GM19395 (cell line): ENCODE results near the gene BTBD2.
"Not testable (repeated sequence)": the region's sequence is repeated elsewhere in the genome, so short reads cannot be mapped to it uniquely, and the experiment has no call there.

Experiments used
- ATAC-seq: cut with Tn5 transposase; IDR thresholded peaks from one replicate; pipeline ENCODE4 v1.9.1; 2021; ENCODE audit warnings: mild to moderate bottlenecking, moderate library complexity; ENCODE audit not compliant: unreplicated experiment

The BTBD2 gene

DNA sequence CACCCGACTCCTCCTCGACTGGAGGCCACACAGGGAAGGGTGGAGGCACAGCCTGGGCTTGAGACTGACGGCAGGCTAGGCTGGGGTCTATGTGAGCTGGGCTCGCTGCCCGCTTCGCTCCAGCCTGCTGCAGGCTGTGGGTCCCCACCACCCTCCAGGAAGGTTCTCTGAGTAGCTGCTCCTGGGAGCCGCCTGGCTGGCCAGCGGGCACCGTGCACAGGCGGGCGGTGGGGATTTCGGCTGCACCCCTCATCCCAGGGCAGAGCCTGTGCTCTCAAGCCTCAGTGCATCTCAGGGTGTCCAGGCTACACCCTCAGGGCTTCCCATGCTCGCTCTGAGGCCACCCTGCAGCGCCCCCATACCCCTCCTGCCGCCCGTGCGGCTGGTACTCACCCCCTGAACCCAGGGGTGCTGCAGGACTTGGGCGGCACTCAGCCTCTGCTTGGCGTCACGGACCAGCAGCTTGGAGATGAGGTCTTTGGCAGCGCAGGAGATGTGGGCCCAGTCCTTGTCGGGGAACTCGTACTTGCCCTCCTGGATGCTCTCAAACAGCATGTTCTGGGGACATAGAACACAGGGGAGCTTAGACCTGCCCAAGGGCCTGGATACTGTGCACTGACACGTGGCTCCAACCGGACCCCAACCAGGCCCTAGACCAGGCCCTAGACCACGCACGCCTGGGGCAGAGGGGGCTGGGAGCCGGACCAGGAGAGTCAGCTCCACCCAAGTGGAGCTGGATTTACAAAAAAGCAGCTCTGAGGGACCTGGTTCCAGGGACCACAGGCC is 25.3 kb upstream of the BTBD2 start:
- no peak for ATAC-seq

DNA sequence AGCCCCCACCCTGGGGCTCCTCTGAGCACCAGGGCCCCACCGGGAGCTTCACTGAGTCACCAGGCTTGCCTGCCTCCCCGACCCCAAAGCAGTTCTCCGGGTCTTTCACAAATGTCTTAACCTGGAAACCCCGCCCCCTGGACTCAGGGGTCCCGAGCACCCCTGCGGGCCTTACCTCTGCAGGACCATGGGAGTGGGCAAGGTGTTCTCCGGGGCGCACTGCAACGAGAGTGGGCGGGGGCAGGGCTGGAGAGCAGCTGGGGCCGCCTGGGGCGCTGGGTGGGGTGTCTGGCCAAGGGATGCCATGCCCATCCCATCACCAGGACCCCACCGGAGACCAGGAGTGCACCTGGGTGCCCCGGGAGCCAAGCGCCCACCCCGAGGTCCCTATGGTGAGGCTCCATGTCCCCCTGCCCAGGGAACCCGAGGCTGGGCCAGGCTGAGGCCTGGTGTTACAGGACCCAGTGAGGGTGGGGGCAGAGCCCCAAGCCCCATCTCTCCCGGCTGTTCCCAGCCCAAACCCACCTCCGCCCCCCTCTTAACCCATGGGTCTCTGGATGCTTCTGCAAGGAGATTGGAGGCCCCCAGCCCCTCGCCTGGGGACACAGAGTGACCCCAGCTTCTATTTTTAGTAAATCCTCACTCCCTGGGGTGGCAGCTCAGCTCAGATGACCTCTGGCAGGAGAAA is 24.6 kb upstream of the BTBD2 start:
- no peak for ATAC-seq

DNA sequence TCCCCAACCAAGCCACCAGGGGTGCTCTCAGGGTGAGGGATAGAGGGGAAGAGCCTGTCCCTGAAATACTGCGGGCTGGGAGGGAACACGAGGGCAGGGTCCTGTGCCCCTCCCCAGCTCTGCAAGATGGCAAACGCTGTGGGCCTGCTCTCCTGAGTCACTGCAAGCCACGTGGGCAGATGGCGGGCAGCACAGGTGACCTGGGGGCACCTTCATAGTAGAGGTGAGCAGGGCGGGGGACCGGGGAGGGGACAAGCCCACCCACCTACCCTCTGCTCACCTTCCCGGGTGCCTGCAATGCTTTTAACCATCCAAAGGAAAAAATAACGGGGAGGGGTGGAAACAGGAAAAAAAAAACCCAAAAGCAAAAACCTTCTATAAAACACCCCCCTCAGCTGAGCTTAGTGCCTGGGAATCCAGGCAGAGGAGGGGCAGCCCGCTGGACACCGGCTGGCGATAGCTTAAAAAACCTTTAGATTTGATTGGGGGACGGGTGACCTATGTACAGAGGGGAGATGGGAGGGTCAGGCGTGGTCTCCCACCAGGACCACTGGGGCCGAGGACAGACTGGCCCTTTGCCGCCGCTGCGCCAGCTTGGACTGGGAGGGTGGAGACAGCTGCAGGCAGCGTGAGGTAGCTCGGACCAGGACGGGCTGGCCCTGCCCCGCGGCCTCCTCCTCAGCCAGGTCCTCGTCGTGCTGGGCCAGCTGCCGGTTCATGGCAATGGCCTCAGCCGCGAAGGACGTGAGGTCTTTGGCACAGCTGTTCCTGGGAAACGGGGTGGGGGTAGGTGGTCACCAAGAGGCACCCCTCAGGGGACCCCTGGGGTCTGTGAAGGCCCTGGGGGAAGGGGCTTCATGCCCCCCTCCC is 23.8 kb upstream of the BTBD2 start:
- no peak for ATAC-seq

DNA sequence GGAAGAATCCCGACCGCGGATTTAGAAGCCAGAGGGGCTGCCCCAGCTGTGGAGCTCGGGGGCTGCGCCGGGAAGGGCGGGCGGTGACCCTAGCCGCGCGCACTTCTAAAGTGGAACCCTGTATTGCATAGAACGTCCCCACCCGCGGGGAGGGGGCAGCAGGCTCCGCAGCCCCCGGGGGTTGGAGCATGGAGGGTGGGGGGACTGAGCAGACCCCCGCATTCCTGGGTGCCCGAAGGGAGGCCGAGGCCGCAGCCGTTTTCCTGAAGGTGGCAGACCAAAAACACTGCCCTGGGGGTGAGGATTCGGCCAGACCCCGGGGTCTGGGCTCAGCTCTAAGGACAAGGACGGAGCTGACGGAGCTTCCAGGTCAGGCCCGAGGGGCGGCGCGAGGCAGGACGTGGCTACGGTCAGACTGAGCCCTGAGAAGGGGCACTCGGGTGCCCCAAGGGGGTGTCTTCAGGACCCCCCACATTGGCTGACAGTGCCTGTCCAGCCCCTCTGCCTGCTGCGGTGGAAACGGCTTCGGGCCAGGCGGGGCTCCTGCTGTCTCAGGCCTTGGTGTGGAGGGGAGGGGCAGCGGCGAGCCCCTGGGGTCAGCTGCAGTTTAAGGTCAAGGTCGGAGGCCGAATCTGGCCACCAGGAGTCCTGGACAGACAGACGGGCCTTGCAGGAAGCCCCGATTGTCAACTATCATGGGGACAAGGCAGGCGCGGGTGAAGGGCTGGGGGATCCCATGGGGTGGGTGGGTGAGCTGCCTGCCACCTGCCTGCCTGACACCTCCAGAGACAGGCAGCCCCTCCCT is 23.0 kb upstream of the BTBD2 start:
- no peak for ATAC-seq

DNA sequence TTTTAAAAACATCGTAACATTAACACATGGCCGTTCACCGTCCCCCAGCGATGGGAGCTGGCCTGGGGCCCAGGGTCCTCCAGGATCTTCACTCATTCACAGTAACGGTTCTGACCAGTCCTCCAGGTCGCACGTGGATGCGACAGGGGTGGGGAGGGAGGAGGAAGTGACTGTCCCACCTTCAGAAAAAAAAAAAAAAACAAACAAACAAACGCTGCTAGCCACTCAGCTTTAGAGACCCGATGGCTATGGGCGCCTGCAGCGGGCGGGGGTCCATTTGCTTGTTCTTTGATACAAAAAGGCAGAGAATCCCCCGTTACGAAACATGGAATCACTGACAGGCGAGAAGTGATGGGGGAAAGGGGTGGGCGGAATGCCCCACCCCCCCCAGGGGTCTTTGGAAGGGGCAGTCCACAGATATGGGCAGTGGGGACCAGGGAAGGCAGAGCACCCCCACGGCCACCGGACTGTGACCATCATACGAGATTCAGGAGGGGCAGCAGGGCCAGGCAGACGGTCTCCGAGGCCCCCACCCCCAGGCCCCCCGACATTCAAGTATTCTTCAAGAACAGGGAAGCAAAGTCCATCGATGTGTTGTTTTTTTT is 22.2 kb upstream of the BTBD2 start:
- no peak for ATAC-seq

DNA sequence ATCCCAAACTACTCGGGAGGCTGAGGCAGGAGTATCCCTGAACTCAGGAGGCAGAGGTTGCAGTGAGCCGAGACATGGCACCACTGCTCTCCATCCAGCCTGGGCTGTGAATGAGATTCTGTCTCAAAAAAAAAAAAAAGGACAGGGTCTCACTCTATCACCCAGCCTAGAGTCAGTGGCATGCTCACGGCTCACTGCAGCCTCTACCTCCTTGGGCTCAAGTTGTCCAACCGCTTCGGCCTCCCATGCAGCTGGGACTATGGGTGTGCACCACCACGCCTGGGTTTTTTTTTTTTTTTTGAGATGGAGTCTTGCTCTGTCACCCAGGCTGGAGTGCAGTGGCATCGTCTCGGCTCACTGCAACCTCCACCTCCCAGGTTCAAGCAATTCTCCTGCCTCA is 20.9 kb upstream of the BTBD2 start:
- ATAC-seq: no peak

- ATAC-seq: no peak
Measured at GRCh38 chr19:2035590-2035991, 20.1 kb upstream of the BTBD2 start.

DNA sequence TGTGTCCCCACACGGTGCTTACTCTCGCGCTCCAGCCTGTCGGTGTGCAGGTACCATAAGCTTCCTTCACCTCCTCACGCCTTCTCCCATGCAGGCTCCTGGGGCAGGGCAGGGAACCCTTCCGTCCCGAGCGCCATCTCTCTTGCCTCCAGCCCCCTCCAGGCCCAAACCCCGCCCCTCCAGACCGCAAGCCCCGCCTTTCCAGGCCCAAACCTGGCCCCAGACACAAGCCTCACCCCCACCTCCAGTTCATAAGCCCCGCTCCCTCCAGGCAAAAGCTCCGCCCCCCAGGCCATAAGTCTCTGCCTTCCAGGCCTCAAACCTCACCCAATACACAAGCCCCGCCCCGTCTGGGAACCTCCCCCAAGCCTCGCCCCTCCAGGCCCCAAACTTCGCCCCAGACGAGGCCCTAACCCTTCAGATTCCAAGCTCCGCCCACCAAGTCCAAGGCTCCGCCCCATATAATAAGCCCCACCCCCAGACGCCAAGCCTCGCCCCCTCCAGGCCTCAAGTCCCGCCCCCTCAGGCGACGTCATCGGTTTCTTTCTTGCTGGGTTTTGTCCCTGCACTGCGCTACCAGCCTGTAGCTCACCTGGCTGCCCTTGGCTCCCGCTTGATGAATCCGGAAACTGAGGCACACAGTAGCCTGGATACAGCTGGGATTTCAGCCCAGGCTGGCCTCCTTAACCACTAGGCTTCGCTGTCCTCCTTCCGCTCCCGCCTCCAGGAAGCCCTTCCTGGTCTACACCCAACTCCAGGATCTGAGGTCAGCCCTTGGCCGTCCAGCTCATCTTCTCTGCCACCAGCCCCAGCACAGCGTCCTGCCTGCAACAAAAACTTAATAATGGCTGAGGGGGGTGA is 19.4 kb upstream of the BTBD2 start:
- ATAC-seq: no peak

- not testable (repeated sequence) for ATAC-seq
Measured at GRCh38 chr19:2034253-2034652, 18.7 kb upstream of the BTBD2 start.

- ATAC-seq: no peak
Measured at GRCh38 chr19:2033825-2034159, 18.3 kb upstream of the BTBD2 start.

GRCh38 chr19:2033115-2033824 is 17.8 kb upstream of the BTBD2 start:
- no peak for ATAC-seq

DNA sequence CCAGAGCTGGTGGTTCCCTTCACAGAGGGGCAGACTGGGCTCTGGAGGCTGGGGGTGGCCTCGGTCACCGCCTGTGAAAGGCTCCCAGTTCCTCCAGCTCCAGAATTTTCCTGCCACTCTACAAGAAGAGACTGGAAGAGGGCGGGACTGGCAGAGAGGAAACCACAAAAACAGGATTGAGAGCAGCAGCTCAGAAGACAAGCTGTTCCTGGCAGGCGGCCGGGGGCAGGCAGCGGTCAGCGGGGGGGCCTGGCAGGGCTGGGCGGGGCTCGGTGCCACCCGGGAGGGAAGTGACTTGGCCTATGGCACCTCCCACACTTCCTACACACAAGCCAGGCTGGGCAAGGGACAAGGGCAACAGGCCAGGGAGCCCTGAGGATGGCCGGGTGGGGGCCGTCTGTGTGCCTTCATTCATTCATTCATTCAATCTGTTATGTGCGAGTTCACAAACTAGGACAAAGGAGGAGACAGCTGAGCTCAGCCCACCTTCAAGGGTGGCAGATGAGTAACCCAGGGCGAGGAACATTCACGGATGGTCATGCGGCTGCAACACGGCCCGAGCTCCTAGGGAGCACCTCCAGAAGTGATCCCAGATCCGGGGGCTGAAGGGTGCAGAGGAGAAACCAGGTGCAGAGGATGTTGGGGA is 16.9 kb upstream of the BTBD2 start:
- ATAC-seq: no peak

GRCh38 chr19:2027361-2027760 is 11.8 kb upstream of the BTBD2 start:
- no peak for ATAC-seq

GRCh38 chr19:2026770-2027169 is 11.3 kb upstream of the BTBD2 start:
- no peak for ATAC-seq

GRCh38 chr19:2022289-2022688 is 6.8 kb upstream of the BTBD2 start:
- ATAC-seq: no peak

- ATAC-seq: no peak
Measured at GRCh38 chr19:2021453-2022140, 6.1 kb upstream of the BTBD2 start.

DNA sequence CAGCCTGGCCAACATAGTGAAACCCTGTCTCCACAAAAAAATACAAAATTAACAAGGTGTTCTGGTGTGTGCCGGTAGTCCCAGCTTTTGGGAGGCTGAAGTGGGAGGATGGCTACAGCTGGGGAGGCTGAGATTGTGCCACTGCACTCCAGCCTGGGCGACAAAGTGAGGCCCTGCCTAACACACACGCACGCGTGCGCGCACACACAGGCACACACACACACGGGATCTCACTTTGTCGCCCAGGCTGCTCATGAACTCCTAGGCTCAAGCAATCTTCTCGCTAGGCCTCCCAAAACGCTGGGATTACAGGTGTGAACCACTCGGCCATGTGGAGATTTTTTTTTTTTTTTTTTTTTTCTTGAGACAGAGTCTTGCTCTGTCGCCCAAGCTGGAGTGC is 3.2 kb upstream of the BTBD2 start:
- ATAC-seq: no peak
